Activated T-cell treated with anti-CD3 and anti-CD28 coated beads for 48 hours (primary cell): Measurements from ENCODE around the gene DUOX2.

Experiments
- DNase-seq: peaks from one replicate; pipeline ENCODE4 v3.0.0-alpha.2; 2020; ENCODE audit warnings: low read depth

The DUOX2 gene

DNA sequence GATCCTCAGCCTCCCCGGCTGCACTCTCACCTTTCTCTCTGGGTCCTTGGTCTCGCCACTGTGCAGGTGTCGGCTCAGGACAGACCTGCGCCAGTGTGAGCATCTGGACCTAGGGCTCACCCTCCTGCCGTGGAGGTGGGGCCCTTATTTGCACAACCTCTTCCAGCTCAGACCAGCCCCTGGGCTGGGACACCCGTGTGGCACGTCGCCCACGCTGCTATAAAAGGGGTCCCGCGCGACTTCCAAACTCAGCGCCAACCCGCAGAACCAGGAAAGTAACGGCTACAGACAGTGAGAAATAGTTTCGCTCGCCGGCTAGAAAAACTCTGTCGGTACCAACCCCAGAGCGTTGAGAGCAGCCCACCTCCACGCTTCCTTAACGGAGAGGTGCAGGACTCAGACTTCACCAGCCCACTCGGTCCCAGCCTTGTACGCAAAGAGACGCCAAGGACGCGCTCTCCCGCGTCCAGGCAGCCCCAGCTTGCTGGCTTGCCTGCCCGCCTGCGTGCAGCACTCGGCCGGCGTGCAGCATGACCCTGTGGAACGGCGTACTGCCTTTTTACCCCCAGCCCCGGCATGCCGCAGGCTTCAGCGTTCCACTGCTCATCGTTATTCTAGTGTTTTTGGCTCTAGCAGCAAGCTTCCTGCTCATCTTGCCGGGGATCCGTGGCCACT lies at the start of gene DUOX2, which contains the start of gene DUOXA2:
TSS of gene DUOX2 (minus strand) at position 97 of the 675 bp plus-strand sequence. CDS start 761 bp downstream, outside the sequence.
TSS of gene DUOXA2 (plus strand) at position 251 of the 675 bp plus-strand sequence. CDS start at position 531, 280 bp downstream.
- no peak for DNase-seq

DNA sequence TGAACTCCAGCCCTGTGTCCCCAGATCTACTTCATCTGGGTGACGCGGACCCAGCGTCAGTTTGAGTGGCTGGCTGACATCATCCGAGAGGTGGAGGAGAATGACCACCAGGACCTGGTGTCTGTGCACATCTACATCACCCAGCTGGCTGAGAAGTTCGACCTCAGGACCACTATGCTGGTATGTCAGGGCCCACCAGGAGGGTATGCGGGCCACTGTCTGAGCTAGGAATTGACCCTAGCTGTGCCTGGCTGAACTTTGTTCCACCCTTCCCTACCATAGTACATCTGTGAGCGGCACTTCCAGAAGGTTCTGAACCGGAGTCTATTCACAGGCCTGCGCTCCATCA lies 49.5 kb upstream of the DUOX2 start:
- no peak for DNase-seq

DNA sequence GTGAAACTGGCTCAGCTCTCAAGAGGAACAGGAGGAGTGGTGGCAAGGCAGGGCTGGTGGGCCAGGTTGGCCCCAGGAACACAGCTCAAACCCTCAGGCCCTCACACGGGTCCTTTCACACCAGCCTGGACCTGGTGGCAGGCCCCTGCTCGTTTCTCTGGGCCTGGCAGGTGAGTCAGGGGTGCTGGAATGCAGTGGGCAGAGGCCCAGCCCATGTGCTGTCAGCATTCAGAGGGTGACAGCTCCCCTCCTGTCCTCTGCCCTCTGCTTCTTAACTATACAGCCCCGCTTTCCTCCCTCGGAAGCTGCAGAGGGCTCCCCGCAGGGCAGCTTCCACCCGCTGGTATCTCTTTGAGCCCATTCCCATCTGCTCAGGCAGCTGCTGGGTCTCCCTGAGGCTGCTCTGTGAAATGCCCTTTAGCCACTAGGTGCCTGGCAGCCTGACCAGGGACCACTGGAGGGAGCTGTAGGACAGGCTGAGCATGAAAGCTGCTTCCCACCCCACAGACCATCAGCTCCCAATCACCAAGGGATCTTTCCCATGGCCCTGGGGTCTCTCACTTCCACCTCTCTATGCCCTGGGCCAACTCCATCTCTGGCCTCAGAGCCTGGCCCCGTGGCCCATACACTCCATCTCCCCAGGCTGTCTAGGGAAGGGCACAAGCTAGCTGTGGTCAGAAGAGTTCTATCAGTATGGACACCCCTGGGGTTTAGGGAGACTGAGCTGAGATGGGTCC lies 49.0 kb upstream of the DUOX2 start:
- DNase-seq: peak; percentile 49

DNA sequence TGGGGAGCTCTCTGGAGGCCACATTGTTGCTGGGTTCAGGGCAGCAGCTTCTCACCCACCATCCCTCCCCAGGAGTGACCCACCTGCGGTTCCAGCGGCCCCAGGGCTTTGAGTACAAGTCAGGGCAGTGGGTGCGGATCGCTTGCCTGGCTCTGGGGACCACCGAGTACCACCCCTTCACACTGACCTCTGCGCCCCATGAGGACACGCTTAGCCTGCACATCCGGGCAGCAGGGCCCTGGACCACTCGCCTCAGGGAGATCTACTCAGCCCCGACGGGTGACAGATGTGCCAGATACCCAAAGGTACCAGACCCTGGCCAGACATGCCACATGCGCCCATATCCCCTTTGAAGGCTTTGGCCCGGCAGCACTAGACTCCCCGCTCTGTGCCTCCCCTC lies 47.7 kb upstream of the DUOX2 start:
- DNase-seq: no peak

DNA sequence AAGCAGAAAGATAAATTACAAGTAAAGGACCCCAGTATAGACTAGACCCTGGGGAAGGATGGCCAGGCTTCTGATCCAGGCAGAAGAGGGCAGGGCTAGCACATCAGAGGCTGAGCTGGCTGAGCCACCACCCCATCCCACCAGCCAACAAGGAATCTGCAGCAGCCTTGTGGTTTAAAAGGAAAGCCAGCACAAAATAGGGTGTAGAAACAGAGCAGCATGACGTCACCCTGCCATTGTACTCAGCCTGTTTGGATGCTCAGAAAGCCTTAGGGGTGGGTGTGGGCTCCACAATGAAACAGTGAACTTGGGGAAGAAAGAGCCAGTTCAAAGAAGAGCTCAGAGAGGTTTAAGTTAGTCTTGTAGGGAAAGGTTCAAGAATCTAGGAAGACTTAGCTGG lies 44.0 kb upstream of the DUOX2 start:
- DNase-seq: no peak

DNA sequence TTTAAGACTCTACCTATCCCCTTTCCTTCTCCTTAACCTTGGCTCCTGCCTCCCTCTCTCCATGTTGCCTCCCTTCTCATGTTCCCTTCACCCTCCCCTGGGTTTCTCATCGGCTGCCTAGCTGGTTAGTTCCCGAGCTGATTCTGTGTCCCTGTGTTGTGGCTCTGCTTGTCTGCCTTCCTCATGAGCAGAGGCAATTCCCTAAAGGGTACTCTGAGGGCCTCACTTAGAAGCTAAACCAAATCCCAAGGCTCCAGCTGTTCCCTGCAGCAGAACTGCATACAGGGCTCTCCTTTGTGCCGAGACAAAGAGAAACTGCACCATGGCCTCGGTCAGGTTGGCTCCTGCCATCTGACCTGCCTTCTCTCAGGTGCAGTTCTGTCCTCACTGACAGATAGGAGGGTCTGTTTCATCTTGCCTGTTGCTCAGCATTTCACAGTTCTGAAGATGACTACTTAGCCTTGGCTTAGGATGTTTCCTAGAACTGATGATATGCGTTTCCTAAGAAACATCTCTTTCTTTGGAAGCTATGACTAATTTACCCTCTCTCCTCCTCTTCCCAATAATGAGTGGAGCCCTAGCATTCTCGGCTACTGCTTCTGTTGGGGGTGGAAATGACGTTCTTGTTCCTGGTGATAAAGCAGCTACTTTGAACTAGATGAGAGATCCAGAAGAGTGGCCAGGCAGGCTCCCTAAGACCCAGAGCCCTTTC lies 42.9 kb upstream of the DUOX2 start:
- no peak for DNase-seq

DNA sequence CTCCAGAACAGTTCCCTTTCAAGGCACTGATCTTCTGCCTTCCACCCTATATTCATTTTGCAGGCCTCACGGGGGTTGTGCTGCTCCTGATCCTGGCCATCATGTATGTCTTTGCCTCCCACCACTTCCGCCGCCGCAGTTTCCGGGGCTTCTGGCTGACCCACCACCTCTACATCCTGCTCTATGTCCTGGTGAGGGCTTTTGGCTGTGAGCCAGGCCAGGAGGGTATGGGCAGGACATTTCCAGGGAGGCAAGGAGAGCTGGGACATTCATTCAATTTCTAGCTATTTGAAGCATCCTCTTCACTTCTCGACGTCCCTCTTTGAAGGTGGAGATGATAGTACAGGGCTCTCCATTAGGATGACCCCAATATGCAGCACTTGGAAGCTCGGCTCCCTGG lies 41.8 kb upstream of the DUOX2 start:
- DNase-seq: no peak

DNA sequence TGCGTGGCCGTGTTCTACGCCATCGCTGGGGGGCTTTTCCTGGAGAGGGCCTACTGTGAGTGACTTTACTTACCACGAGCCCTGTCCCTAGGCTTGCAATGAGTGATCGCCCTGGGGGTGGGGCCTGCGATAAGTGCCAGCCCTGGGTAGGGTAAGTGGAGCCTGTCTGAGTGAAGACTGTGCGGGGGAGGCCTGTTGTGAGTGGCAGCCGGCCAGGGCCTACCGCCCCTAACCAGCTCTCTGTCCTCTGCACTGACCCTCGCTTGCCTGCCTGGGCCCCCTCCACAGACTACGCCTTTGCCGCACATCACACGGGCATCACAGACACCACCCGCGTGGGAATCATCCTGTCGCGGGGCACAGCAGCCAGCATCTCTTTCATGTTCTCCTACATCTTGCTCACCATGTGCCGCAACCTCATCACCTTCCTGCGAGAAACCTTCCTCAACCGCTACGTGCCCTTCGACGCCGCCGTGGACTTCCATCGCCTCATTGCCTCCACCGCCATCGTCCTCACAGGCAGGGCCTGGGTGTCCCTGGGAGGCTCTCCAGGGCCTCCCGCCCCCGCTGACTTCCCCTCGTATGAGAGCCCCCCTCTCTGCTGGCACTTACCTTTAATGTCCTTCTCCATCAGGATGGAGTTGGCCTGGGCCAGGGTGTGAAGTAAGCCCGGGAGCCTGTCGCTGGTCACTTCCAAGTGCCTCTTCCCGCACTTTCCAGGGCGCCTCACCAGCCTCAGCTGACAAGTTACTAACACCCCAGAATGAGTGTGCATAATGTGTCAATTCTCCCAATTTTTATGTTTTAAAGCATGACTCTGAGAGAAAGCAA lies 38.2 kb upstream of the DUOX2 start:
- DNase-seq: no peak

DNA sequence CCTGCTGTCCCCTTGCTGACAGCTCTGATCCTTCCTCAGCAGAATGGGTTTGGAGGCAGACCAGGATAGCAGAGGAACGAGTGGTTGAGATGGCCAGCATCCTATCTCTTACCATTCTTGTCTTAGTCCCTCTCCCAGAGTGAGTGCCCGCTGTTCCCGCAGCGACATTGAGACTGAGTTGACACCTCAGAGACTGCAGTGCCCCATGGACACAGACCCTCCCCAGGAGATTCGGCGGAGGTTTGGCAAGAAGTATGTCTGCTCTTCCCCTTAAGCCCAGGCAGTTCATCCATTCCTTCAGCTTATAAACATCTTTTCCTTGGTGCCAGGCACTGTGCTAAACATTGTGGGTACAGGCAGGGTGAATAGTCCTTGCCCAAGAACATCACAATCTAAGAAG lies 37.0 kb upstream of the DUOX2 start:
- no peak for DNase-seq

DNA sequence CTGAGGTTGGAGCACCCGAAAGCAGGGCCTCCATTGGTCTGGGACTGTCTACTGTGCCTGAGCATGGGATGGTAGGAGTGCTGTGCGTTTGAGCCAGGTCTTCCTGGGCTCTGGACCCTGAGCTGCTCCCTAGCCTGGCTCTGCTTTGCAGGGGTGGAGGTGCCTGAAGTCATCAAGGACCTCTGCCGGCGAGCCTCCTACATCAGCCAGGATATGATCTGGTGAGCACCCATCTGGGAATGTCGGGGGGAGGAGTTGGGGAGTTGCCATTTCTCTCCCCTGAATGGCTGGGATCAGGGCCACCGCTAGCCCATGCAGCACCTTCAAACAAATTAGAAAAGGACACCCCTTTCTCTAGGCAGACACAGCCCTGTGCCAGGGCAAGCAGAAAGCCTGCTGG lies 36.5 kb upstream of the DUOX2 start:
- no peak for DNase-seq

DNA sequence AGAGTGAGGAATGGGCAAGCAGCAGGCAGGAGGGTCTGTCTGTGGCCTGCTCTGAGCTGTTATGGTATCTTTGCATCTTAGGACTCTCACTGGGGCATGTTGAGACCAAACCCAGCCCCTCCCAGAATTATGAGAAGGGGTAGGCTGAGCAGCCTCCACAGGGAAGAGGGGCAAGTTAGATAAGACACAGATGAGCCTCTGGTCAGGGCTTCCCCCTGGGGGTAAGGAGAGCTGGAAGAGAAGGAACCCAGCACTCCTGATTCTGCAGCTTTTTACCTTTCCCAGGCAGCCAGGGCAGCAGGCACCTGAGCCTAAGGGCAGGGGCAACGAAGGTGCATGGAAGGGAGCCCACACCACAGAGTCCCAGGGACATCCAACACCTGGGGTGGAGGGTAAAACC lies 35.1 kb upstream of the DUOX2 start:
- no peak for DNase-seq

DNA sequence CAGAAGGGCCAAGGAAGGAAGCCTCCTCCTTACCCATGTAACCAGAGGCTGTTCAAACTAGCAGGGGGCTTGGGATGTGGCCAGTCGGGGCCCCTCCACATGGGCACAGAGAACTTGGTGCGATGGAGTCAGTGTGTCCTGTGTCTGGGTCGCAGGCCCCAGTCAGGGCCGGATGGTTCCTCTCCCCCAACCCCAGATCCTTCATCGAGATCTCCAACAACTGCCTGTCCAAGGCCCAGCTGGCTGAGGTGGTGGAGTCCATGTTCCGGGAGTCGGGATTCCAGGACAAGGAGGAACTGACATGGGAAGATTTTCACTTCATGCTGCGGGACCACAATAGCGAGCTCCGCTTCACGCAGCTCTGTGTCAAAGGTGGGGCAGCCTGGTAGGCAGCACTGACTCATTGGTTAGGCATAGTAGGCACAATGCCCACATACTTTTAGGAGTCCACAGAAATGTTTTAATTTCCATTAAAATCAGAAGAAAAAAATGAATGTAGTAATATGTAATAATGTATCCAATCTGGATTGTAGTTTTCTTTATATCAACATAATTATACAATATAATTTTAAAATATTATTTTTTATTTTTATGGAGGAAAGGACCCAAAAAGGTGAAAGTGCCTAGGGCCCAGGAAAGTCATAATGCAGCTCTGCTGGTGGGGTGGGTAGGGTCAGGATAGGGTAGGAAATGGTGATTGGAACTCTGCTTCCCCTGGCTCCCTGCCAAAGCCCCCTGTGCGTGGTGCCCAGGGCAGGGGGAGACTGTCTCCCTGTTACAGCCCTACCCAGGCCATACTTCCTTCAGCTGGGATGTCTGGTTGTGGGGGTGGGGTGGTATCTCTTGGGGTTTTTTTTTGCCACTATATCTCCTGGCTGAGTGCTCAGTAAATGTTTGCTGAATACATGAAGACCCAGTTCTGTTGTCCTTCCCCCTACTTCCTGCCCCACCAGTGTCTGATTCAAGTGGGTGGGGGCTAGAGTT lies 34.4 kb upstream of the DUOX2 start:
- DNase-seq: no peak

DNA sequence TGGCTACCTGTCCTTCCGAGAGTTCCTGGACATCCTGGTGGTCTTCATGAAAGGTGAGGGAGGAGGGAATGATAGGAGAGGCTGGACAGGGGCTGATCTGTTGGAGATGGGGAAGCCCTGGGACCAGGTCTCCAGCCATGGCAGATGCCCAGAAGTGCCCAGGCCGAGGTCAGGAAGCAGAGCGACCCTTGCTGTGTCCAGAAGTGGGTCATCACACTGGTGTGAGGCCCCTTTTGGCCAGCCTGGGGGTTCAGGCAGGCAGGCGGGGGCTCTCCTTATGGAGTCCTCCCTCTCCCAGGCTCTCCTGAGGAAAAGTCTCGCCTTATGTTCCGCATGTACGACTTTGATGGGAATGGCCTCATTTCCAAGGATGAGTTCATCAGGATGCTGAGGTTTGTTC lies 33.6 kb upstream of the DUOX2 start:
- DNase-seq: no peak

DNA sequence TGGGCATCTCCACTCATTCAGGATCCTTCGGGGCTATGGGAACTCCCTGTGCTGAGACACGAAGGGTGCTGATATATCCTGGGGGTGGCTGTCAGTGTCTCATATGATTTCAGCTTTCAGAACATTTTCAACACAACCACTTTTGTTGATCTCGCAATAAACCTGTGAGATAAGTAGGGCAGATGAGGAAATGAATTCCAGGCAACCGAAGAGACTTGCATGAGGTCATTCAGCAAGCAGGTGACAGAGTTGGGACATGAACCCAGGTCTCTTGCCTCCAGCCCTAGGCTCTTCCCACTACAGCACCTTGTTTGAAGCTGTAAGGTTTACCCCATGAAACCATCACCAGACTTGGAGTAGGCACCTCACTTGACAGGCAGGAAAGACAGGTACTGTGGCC lies 32.4 kb upstream of the DUOX2 start:
- no peak for DNase-seq

DNA sequence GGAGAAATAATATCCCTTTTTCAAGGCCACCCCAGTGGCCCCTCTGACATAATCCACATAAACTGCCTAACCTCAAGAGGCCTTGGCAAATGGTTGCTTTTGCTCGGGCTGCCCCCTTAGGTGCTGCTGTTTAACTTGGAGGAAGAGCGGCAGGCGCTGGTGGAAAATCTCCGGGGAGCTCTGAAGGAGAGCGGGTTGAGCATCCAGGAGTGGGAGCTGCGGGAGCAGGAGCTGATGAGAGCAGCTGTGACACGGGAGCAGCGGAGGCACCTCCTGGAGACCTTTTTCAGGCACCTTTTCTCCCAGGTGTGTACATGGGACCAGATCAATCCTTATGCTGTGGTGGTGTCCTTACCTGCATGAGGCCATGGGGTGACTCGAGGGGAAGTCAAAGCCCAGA lies 30.8 kb upstream of the DUOX2 start:
- DNase-seq: no peak

DNA sequence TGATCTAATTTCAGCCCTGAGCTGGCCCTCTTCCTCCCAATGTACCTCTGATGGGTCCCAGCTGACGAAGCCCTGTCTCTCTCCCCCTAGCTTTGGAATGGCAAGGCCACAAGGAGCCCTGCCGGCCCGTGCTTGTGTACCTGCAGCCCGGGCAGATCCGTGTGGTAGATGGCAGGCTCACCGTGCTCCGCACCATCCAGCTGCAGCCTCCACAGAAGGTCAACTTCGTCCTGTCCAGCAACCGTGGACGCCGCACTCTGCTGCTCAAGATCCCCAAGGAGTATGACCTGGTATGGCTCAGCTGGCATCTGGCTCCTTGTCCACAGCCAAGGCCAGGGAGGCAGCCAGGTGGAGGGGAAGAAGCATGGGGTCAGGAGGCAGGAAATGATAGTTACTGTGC lies 30.0 kb upstream of the DUOX2 start:
- no peak for DNase-seq

DNA sequence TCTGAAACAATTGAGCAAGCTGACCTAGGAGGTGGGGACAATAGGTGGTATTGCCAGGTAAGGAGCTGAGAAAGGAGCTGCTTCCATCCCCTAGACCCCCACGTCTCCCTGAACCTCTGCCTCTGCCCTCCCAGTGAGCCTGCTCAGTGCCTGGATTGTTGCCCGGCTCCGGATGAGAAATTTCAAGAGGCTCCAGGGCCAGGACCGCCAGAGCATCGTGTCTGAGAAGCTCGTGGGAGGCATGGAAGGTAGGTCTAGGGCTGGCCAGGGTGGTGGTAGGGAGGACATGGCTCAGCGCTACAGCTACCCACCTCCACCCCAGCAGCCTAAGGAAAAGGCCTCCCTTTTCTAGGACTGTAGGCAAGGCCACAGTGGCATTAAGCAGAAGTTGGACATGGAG lies 29.1 kb upstream of the DUOX2 start:
- DNase-seq: no peak

DNA sequence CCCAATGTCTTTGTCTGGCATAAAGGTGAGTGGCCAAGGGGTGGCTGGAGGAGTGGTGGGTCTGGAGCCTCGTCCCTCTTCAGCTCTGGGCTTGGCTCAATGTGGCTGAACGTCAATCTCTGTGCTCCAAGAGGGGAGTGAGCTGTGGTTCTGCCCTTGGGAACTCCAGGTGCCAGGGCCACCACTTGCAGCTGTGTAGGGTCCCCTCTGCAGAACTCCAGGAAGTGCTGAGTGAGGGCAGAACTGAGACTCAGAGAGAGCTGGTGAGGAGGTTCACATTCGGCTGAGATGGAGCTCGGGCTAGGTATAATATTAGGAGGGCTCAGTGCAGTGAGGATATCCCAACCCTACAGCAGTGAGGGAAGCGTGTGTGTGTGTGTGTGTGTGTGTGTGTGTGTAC lies 27.4 kb upstream of the DUOX2 start:
- no peak for DNase-seq

DNA sequence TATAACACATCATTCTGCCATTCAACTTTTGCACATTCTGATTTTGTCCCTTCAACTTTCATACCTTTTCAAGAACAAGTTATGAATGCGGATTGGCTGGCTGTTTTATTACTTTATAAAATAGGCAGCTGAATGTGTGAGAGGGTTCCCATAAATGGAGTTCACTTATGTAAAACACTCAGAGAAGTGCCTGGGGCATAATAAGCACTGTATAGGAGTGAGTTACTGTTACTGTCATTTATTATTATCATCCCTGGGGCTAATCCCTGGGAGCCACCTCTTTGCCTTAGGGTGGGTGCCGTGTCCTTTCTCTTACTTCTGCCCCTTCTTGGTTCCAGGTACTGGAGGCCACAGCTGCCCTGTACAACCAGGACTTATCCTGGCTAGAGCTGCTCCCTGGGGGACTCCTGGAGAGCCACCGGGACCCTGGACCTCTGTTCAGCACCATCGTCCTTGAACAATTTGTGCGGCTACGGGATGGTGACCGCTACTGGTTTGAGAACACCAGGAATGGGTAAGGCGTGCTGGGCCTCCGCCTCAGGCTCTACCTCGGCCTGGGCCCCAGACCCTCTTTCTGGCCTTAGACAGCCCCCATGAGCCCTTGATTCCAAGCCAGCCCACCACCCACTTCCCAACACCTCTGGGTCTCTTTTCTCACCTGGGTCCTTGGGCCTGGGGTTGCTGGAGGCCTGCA lies 26.7 kb upstream of the DUOX2 start:
- DNase-seq: no peak

DNA sequence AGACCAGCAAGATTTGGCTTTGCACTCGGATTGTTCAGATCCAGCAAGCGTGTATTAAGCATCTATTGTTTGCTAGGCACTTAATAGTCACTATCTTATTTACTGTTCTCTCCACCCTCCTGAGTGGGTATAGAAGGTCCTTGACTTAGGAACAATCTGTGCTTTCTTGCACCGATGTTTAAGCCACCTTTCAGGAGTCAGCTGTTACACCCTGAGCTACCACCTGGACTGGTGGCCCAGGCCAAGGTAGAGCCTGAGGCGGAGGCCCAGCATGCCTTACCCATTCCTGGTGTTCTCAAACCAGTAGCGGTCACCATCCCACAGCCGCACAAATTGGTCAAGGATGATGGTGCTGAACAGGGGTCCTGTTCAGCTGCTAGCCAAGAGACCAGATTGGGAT lies 25.8 kb upstream of the DUOX2 start:
- no peak for DNase-seq
